NCI-H2171 (cell line): ENCODE results near the gene PRMT2.
"Not testable (repeated sequence)": the region's sequence is repeated elsewhere in the genome, so short reads cannot be mapped to it uniquely, and the experiment has no call there.

Source experiments
- DNase-seq: peaks from one replicate; lab custom pipeline; 2025; lab: John Stamatoyannopoulos, UW

Gene PRMT2

DNA sequence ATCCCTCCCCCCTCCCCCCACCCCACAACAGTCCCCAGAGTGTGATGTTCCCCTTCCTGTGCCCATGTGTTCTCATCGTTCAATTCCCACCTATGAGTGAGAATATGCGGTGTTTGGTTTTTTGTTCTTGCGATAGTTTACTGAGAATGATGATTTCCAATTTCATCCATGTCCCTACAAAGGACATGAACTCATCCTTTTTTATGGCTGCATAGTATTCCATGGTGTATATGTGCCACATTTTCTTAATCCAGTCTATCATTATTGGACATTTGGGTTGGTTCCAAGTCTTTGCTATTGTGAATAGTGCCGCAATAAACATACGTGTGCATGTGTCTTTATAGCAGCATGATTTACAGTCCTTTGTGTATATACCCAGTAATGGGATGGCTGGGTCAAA, 33.4 kb downstream of the PRMT2 start:
- not testable (repeated sequence) for DNase-seq

DNA sequence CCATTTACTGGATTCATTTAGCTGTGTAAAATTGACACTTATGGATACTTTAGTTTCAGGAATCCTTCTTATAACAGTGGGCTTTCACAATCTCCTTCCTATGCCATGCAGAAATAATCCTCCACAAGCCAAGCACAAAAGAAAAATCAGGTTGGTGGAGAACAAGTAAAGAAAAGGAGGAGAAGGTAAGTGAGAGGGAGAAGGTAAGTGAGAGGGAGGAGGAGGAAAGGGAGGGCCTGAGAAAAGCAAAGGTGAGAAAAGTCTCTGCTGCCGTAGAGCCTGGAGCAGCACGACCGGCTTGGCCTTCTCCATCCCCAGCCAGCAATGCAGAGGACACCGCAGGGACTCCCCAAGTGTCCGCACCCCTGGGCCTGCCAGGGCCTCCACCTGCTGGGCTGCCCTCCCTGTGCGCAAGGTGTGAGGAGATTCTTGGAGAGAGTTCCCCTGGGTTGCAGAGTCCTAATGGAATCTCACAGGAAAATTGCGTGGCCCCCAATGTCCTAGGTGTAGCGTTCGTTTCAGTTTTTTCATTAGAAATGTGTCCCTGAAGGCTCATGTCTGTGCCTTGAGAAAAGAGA, 39.0 kb downstream of the PRMT2 start:
- DNase-seq = no peak

DNA sequence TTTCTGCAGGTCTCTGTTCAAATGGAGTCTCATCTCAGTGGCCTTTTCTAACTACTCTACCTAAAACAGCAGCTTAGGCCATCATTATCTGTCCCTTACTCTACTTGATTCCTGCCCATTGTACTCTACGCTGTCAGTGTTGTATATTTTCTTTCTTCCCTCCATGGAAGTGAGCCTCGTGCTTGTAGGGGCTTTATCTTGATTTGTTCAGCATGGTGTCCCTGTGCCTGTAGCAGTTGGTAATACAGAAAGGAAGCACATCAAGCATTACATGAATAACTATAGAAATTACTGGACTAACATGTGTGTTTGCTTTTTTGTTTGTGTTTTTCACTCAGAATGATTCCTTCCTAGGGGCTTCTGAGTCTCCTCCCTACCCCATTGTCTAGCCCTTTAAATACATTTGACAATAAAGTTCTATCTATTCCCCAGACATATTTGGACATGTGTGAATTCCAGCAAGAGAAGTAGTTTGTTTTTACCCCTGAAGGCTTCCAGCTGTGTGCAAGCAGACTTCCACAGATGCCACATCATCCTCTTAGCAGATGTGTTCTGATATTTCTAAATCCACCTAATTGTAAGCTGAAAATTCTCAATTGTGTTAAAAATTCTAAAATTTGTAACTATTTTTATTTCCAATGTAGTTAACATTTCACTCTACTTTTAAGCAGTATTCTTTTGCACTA, 40.3 kb downstream of the PRMT2 start:
- DNase-seq = no peak

DNA sequence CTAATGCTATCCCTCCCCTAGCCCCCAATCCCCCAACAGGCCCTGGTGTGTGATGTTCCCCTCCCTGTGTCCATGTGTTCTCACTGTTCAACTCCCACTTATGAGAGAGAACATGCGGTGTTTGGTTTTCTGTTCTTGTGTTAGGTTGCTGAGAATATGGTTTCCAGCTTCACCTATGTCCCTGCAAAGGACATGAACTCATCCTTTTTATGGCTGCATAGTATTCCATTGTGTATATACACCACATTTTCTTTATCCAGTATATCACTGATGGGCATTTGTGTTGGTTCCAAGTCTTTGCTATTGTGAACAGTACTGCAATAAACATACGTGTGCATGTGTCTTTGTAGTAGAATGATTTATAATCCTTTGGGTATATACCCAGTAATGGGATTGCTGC, 41.1 kb downstream of the PRMT2 start:
- not testable (repeated sequence) for DNase-seq

DNA sequence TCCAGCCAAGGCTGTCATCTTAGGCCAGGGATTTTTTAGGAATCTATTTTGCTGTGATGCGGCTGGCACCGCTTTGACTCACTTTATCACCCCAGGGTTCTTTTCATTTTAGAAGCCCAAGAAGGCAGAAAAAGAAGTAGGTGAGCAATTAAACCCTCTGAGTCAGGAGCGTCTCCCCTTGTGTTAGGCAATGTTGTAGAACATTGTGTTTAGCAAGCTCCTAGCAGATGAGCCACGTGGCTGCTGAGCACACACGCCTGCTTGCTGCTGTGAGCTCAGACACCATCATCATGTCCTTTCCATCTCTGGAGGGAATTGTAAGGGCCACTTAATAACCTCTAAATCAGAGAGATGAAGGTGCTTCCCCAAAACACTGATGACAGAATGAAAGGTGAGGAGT, 46.1 kb downstream of the PRMT2 start:
- not testable (repeated sequence) for DNase-seq

DNA sequence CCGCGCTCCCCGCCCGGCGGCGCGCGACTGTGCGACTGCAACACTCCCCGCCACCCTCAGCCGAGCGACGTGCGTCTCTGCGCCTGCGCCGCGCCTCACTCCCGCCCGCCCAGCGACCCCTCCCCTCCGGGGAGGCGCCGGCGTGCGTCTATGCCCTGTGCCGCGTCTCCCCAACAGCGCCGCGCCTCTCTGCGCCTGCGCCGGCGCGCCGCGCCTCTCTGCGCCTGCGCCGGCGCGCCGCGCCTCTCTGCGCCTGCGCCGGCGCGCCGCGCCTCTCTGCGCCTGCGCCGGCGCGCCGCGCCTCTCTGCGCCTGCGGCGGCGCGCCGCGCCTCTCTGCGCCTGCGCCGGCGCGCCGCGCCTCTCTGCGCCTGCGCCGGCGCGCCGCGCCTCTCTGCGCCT, 63.2 kb downstream of the PRMT2 start:
- not testable (repeated sequence) for DNase-seq

DNA sequence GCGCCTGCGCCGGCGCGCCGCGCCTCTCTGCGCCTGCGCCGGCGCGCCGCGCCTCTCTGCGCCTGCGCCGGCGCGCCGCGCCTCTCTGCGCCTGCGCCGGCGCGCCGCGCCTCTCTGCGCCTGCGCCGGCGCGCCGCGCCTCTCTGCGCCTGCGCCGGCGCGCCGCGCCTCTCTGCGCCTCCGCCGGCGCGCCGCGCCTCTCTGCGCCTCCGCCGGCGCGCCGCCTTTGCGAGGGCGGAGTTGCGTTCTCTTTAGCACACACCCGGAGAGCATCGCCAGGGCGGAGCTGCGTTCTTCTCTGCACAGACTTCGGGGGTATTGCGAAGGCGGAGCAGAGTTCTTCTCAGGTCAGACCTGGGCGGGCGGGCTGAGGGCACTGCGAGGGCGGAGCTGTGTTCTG, 63.6 kb downstream of the PRMT2 start:
- not testable (repeated sequence) for DNase-seq
